Naive thymus-derived CD4-positive, alpha-beta T cell (primary cell): ENCODE measurements around the gene AP2B1. TPM values are rescaled to one million over a fixed set of nuclear protein-coding genes. Genes with fewer than 3 reads are reported as not detected.

Source experiments
- ATAC-seq: fragments of 150-1000 bp; cut with Tn5 transposase; 2 replicates; pipeline ENCODE4 v1.10.0; 2021; ENCODE audit warnings: mild to moderate bottlenecking, moderate library complexity
- CTCF ChIA-PET: fragments of 350-600 bp; sonication (Branson Sonifier 250); formaldehyde crosslinking; loops from one replicate; lab custom pipeline; 2021; ENCODE audit warnings: antibody characterized with exemption; lab: Charles Lee
- POLR2A ChIA-PET: fragments of 350-600 bp; sonication (Branson Sonifier 250); formaldehyde crosslinking; loops from one replicate; lab custom pipeline; 2021; ENCODE audit warnings: antibody characterized with exemption, inconsistent platforms; lab: Charles Lee
- DNase-seq, 9 donors: peaks; one replicate each; pipeline versions ENCODE4 v3.0.0 to v3.0.0-alpha.2; 2020 to 2022; ENCODE audit warnings: mixed read lengths in 1 of 9
- H3K27ac ChIP-seq: one replicate; pipeline ENCODE4 v1.7.0; 2013; ENCODE audit warnings: mild to moderate bottlenecking, low read depth, low read length, moderate library complexity
- H3K27me3 ChIP-seq, 2 donors: one replicate each; pipeline ENCODE4 v1.7.0; 2013; ENCODE audit warnings: low read length in 2 of 2, mild to moderate bottlenecking in 2 of 2, moderate library complexity in 2 of 2; ENCODE audit not compliant: control insufficient read depth in 2 of 2, insufficient read depth in 2 of 2
- H3K36me3 ChIP-seq, 3 experiments: 1 replicate in 2 of 3; 2 replicates in 1 of 3; pipeline ENCODE4 v1.7.0; 2013; ENCODE audit warnings: low read length in 3 of 3, mild to moderate bottlenecking in 3 of 3, moderate library complexity in 1 of 3; ENCODE audit not compliant: insufficient read depth in 3 of 3, control insufficient read depth in 2 of 3
- H3K4me1 ChIP-seq, 2 donors: one replicate each; pipeline ENCODE4 v1.7.0; 2013; ENCODE audit warnings: low read length in 2 of 2, mild to moderate bottlenecking in 2 of 2, moderate library complexity in 1 of 2; ENCODE audit not compliant: control insufficient read depth in 2 of 2, insufficient read depth in 2 of 2
- H3K4me3 ChIP-seq: 2 replicates; pipeline ENCODE4 v1.7.0; 2013; ENCODE audit warnings: mild to moderate bottlenecking, low read length
- H3K9me3 ChIP-seq, 3 experiments: 1 replicate in 2 of 3; 2 replicates in 1 of 3; pipeline ENCODE4 v1.7.0; 2013; ENCODE audit warnings: low read length in 3 of 3; ENCODE audit not compliant: control insufficient read depth in 2 of 3
- H3K27ac Mint-ChIP-seq, 9 donors: one replicate each; pipeline ENCODE4 v1.8.0; 2020 to 2022; ENCODE audit warnings: mixed read lengths in 9 of 9, mild to moderate bottlenecking in 8 of 9, moderate library complexity in 5 of 9, inconsistent platforms in 2 of 9
- H3K27me3 Mint-ChIP-seq, 5 donors: one replicate each; pipeline ENCODE4 v1.8.0; 2021 to 2022; ENCODE audit warnings: mixed read lengths in 5 of 5, mild to moderate bottlenecking in 1 of 5
- H3K36me3 Mint-ChIP-seq, 5 donors: one replicate each; pipeline ENCODE4 v1.8.0; 2020 to 2022; ENCODE audit warnings: mixed read lengths in 5 of 5, mild to moderate bottlenecking in 3 of 5, inconsistent platforms in 1 of 5
- H3K4me1 Mint-ChIP-seq, 7 donors: one replicate each; pipeline ENCODE4 v1.8.0; 2020 to 2022; ENCODE audit warnings: mixed read lengths in 7 of 7, mild to moderate bottlenecking in 3 of 7, inconsistent platforms in 1 of 7
- H3K4me3 Mint-ChIP-seq, 10 donors: one replicate each; pipeline ENCODE4 v1.8.0; 2020 to 2022; ENCODE audit warnings: mild to moderate bottlenecking in 10 of 10, mixed read lengths in 10 of 10, moderate library complexity in 6 of 10, inconsistent platforms in 2 of 10
- H3K9me3 Mint-ChIP-seq, 11 donors: one replicate each; pipeline ENCODE4 v1.8.0; 2020 to 2022; ENCODE audit warnings: mixed read lengths in 11 of 11, mild to moderate bottlenecking in 4 of 11, inconsistent platforms in 1 of 11, moderate library complexity in 1 of 11
- intact Hi-C, 2 donors: fragments of 100-400 bp; cut with micrococcal nuclease; formaldehyde crosslinking; loops; one replicate each; pipeline ENCODE4 v1.15.1; 2023
- polyA plus RNA-seq, 2 donors: library from polyadenylated mRNA; unstranded; fragments of 300-500 nt; fragmentation: Illumina TruSeq; gene quantifications; one replicate each; pipeline ENCODE4 v1.2.3, GENCODE V29; 2021
- total RNA-seq, 6 experiments: library from RNA in 5 of 6; stranded (reverse) in 5 of 6; gene quantifications; 1 replicate in 5 of 6; 2 replicates in 1 of 6; pipeline ENCODE4 v1.2.3 and lab custom pipeline; 2021 to 2026

AP2B1 gene
- total and polyA plus RNA-seq, 7 experiments from 2014 or later, result 49.0 to 197 (median 102) TPM

GRCh38 chr17:35761601-35762000 lies 174.5 kb downstream of the AP2B1 start:
- no peak for DNase-seq
- Histone ChIP-seq H3K27ac (no peak overlapping the region), H3K4me3 (no peak overlapping the region), H3K36me3 (no peaks in the 10 kb centered on the region), H3K9me3 (no peaks in the 10 kb centered on the region), H3K27me3 (no peaks in the 10 kb centered on the region), H3K4me1 (peaks cover 0 to 9% of the 10 kb centered on the region in 2 donors)
- POLR2A ChIA-PET, result interaction anchor here (1.7 kb wide), 1 partner anchor 47 kb away, joined by 10 read pairs; the partner anchor contains the start of gene TAF15
- no peak for ATAC-seq
- Mint-ChIP-seq H3K36me3 (no peaks in the 10 kb centered on the region), H3K9me3 (peaks cover 0 to 2% (median 0%) of the 10 kb centered on the region in 11 donors), H3K4me3 (peak overlapping the region in 1 of 10 donors; percentile 30), H3K27me3 (peaks cover 0 to 13% (median 0%) of the 10 kb centered on the region in 5 donors), H3K4me1 (peaks cover 0 to 10% (median 8%) of the 10 kb centered on the region in 7 donors), H3K27ac (peak overlapping the region in 1 of 9 donors; percentile 51)
- intact Hi-C loops, result loop anchor here in 1 of 2 donors (5.0 kb wide), 1 partner anchor 171 kb away; the partner anchor contains the start of gene RDM1
- CTCF ChIA-PET, result interaction anchor here (1.0 to 13.0 kb wide), 4 partner anchors 31 to 183 kb away, joined by 3 to 222 read pairs (median 4); partner anchors contain the start of genes MMP28 and TAF15

GRCh38 chr17:35763767-35764122 lies 176.6 kb downstream of the AP2B1 start:
- H3K9me3 Mint-ChIP-seq, result peaks cover 0 to 2% (median 0%) of the 10 kb centered on the region in 11 donors
- Histone ChIP-seq H3K4me1 (peaks cover 0 to 9% of the 10 kb centered on the region in 2 donors), H3K4me3 (peak overlapping the region; percentile 92), H3K27me3 (no peaks in the 10 kb centered on the region), H3K9me3 (no peaks in the 10 kb centered on the region), H3K27ac (peak overlapping the region; percentile 50), H3K36me3 (no peaks in the 10 kb centered on the region)
- ChIA-PET CTCF (interaction anchor here (0.7 to 13.0 kb wide), 28 partner anchors 12 to 623 kb away, joined by 3 to 222 read pairs (median 6); partner anchors contain the start of genes MMP28 and TAF15), POLR2A (interaction anchor here (0.6 to 5.0 kb wide), 10 partner anchors 9 to 1235 kb away, joined by 3 to 108 read pairs (median 5); partner anchors contain the start of genes MMP28 and TAF15)
- no peak overlapping the region for H3K27ac Mint-ChIP-seq
- intact Hi-C loops, result loop anchor here (1.0 to 5.0 kb wide), 3 partner anchors 41 to 169 kb away; partner anchors contain the start of genes TAF15 (in 2 of the 2) and RDM1 (in 1 of the 2)
- DNase-seq (no peak), ATAC-seq (no peak)
- H3K36me3 Mint-ChIP-seq, result no peaks in the 10 kb centered on the region
- peaks cover 0 to 10% (median 8%) of the 10 kb centered on the region in 7 donors for H3K4me1 Mint-ChIP-seq
- H3K4me3 Mint-ChIP-seq, result peak overlapping the region; percentile 27 to 99 (median 92)
- peaks cover 0 to 21% (median 0%) of the 10 kb centered on the region in 5 donors for H3K27me3 Mint-ChIP-seq

GRCh38 chr17:35764123-35764991 lies 177.2 kb downstream of the AP2B1 start:
- H3K27ac ChIP-seq, result peak overlapping the region; percentile 50
- H3K27ac Mint-ChIP-seq, result peak overlapping the region; percentile 41 to 88 (median 79)
- peak overlapping the region; percentile 92 for H3K4me3 ChIP-seq
- ChIA-PET CTCF (interaction anchor here (0.6 to 13.0 kb wide), 27 partner anchors 11 to 623 kb away, joined by 3 to 222 read pairs (median 6); partner anchors contain the start of genes MMP28 and TAF15), POLR2A (interaction anchor here (1.0 to 5.0 kb wide), 9 partner anchors 9 to 52 kb away, joined by 3 to 108 read pairs (median 6); partner anchors contain the start of genes MMP28 and TAF15)
- H3K4me3 Mint-ChIP-seq, result peak overlapping the region; percentile 90 to 99 (median 93)
- intact Hi-C loops, result loop anchor here (1.0 to 5.0 kb wide), 3 partner anchors 40 to 168 kb away; partner anchors contain the start of genes TAF15 (in 2 of the 2) and RDM1 (in 1 of the 2)
- peaks cover 0 to 21% (median 0%) of the 10 kb centered on the region in 5 donors for H3K27me3 Mint-ChIP-seq
- no peaks in the 10 kb centered on the region for H3K36me3 Mint-ChIP-seq
- H3K4me1 ChIP-seq, result peaks cover 0 to 9% of the 10 kb centered on the region in 2 donors
- H3K9me3 ChIP-seq, result no peaks in the 10 kb centered on the region
- no peaks in the 10 kb centered on the region for H3K27me3 ChIP-seq
- DNase-seq (peak; percentile 70 to 92 (median 81)), ATAC-seq (peak; percentile 90)
- H3K9me3 Mint-ChIP-seq, result peaks cover 0 to 2% (median 0%) of the 10 kb centered on the region in 11 donors
- no peaks in the 10 kb centered on the region for H3K36me3 ChIP-seq
- H3K4me1 Mint-ChIP-seq, result peaks cover 0 to 10% (median 8%) of the 10 kb centered on the region in 7 donors

GRCh38 chr17:35765086-35765710 lies 178.1 kb downstream of the AP2B1 start:
- peaks cover 0 to 21% (median 0%) of the 10 kb centered on the region in 5 donors for H3K27me3 Mint-ChIP-seq
- H3K36me3 ChIP-seq, result no peaks in the 10 kb centered on the region
- peaks cover 0 to 9% of the 10 kb centered on the region in 2 donors for H3K4me1 ChIP-seq
- H3K4me1 Mint-ChIP-seq, result peaks cover 0 to 10% (median 8%) of the 10 kb centered on the region in 7 donors
- peak overlapping the region; percentile 90 to 99 (median 93) for H3K4me3 Mint-ChIP-seq
- no peaks in the 10 kb centered on the region for H3K9me3 ChIP-seq
- DNase-seq, result no peak
- POLR2A ChIA-PET, result interaction anchor here (1.3 to 5.0 kb wide), 4 partner anchors 31 to 45 kb away, joined by 6 to 108 read pairs (median 10); partner anchors contain the start of genes MMP28 and TAF15
- peak overlapping the region; percentile 92 for H3K4me3 ChIP-seq
- CTCF ChIA-PET, result interaction anchor here (0.6 to 13.0 kb wide), 7 partner anchors 23 to 346 kb away, joined by 3 to 222 read pairs (median 17); partner anchors contain the start of gene TAF15
- intact Hi-C loops, result no loop called here
- peak overlapping the region in 4 of 9 donors; percentile 25 to 88 (median 78) for H3K27ac Mint-ChIP-seq
- peaks cover 0 to 2% (median 0%) of the 10 kb centered on the region in 11 donors for H3K9me3 Mint-ChIP-seq
- H3K27ac ChIP-seq, result peak overlapping the region; percentile 50
- ATAC-seq, result no peak
- no peaks in the 10 kb centered on the region for H3K36me3 Mint-ChIP-seq
- no peaks in the 10 kb centered on the region for H3K27me3 ChIP-seq

GRCh38 chr17:35765756-35766488 lies 178.8 kb downstream of the AP2B1 start:
- POLR2A ChIA-PET, result interaction anchor here (1.7 to 5.0 kb wide), 3 partner anchors 36 to 44 kb away, joined by 6 to 108 read pairs (median 7); partner anchors contain the start of gene TAF15
- H3K4me3 Mint-ChIP-seq, result peak overlapping the region in 4 of 10 donors; percentile 25 to 99 (median 91)
- intact Hi-C loops, result no loop called here

More at GRCh38 chr17:35765756-35766488, 178.8 kb downstream of the AP2B1 start:
- peaks cover 0 to 2% (median 0%) of the 10 kb centered on the region in 11 donors for H3K9me3 Mint-ChIP-seq
- Histone ChIP-seq H3K4me1 (peaks cover 0 to 9% of the 10 kb centered on the region in 2 donors), H3K27ac (no peak overlapping the region), H3K27me3 (no peaks in the 10 kb centered on the region), H3K4me3 (no peak overlapping the region), H3K36me3 (no peaks in the 10 kb centered on the region), H3K9me3 (no peaks in the 10 kb centered on the region)
- CTCF ChIA-PET, result interaction anchor here (2.4 to 13.0 kb wide), 3 partner anchors 22 to 42 kb away, joined by 20 to 222 read pairs (median 23); partner anchors contain the start of gene TAF15
- H3K27me3 Mint-ChIP-seq, result peaks cover 0 to 21% (median 0%) of the 10 kb centered on the region in 5 donors
- H3K27ac Mint-ChIP-seq, result no peak overlapping the region
- DNase-seq (no peak), ATAC-seq (no peak)
- H3K36me3 Mint-ChIP-seq, result no peaks in the 10 kb centered on the region
- H3K4me1 Mint-ChIP-seq, result peaks cover 0 to 10% (median 8%) of the 10 kb centered on the region in 7 donors
